Spinal cord (tissue), 10 donors: ENCODE results near the gene BTBD1. TPM values are rescaled to one million over a fixed set of nuclear protein-coding genes. Genes with fewer than 3 reads are reported as not detected.
A peak's percentile ranks its signal among the peaks of the same experiment; 100 is the strongest.

Experiments used
- DNase-seq, 6 donors: peaks; one replicate each; pipeline versions ENCODE4 v3.0.0 to v3.0.0-alpha.2; 2013 to 2015; ENCODE audit warnings: low spot score in 6 of 6, low read depth in 4 of 6
- H3K27ac ChIP-seq: one replicate; pipeline ENCODE4 v1.5.1; 2013; ENCODE audit warnings: low read depth, low read length, control low read depth
- H3K27me3 ChIP-seq: one replicate; pipeline ENCODE4 v1.6.1; 2013; ENCODE audit warnings: low read length; ENCODE audit not compliant: control insufficient read depth, insufficient read depth
- H3K36me3 ChIP-seq: one replicate; pipeline ENCODE4 v1.6.1; 2013; ENCODE audit warnings: low read length; ENCODE audit not compliant: control insufficient read depth, insufficient read depth
- H3K4me1 ChIP-seq: one replicate; pipeline ENCODE4 v1.6.1; 2013; ENCODE audit warnings: low read length; ENCODE audit not compliant: control insufficient read depth, insufficient read depth
- H3K4me3 ChIP-seq: one replicate; pipeline ENCODE4 v1.5.1; 2013; ENCODE audit warnings: low read depth, low read length, control low read depth
- H3K9me3 ChIP-seq: one replicate; pipeline ENCODE4 v1.6.1; 2013; ENCODE audit warnings: low read length; ENCODE audit not compliant: control insufficient read depth, insufficient read depth
- WGBS: methylation state at CpG from one replicate; pipeline ENCODE4 v1.1.5; 2013; ENCODE audit warnings: missing lambda C conversion rate; ENCODE audit not compliant: insufficient coverage; 5-methylcytosine and 5-hydroxymethylcytosine counted together
- polyA plus RNA-seq, 2 donors: library from polyadenylated mRNA; unstranded; fragments of 120-200 nt; gene quantifications; one replicate each; pipeline ENCODE4 v1.2.1, GENCODE V29; 2013; ENCODE audit not compliant: insufficient read length in 2 of 2
- total RNA-seq, 2 donors: library from RNA; depleted of rRNA in 1 of 2; stranded (reverse); fragments of 120-200 nt in 1 of 2; fragments of >200 nt in 1 of 2; gene quantifications; one replicate each; pipeline versions ENCODE4 v1.2.3 to v1.2.4, GENCODE V29; 2013 to 2014
- donor health status: healthy.

The BTBD1 gene
- total and polyA plus RNA-seq, 4 donors: 71.0 to 149 (median 80.4) TPM

GRCh38 chr15:83064859-83065258 is 2.2 kb downstream of the BTBD1 start:
- Histone ChIP-seq H3K36me3 (no peaks in the 10 kb centered on the region), H3K27ac (no peak overlapping the region), H3K4me1 (peaks cover 13% of the 10 kb centered on the region), H3K9me3 (no peaks in the 10 kb centered on the region), H3K27me3 (no peaks in the 10 kb centered on the region), H3K4me3 (no peak overlapping the region)
- 30% methylated on average over 2 of the region's 4 CpGs for WGBS
- DNase-seq: peak in 1 of 6 donors; percentile 12

GRCh38 chr15:83063551-83063950 is 3.5 kb downstream of the BTBD1 start:
- Histone ChIP-seq H3K27ac (no peak overlapping the region), H3K9me3 (no peaks in the 10 kb centered on the region), H3K27me3 (no peaks in the 10 kb centered on the region), H3K4me3 (no peak overlapping the region), H3K36me3 (no peaks in the 10 kb centered on the region), H3K4me1 (peaks cover 13% of the 10 kb centered on the region)
- WGBS: 79% methylated on average over 2 of the region's 4 CpGs
- no peak for DNase-seq

GRCh38 chr15:83062768-83063180 is 4.3 kb downstream of the BTBD1 start:
- Histone ChIP-seq H3K4me1 (peaks cover 19% of the 10 kb centered on the region), H3K4me3 (no peak overlapping the region), H3K36me3 (no peaks in the 10 kb centered on the region), H3K9me3 (no peaks in the 10 kb centered on the region), H3K27ac (no peak overlapping the region), H3K27me3 (no peaks in the 10 kb centered on the region)
- WGBS: 82% methylated on average over 2 of the region's 3 CpGs
- DNase-seq: no peak

- peaks cover 14% of the 10 kb centered on the region for H3K4me1 ChIP-seq
- DNase-seq: peak in 1 of 6 donors; percentile 65
- no CpG with 5 or more reads among the region's 2 CpGs for WGBS
- H3K4me3 ChIP-seq: no peak overlapping the region
- H3K9me3 ChIP-seq: no peaks in the 10 kb centered on the region
- no peaks in the 10 kb centered on the region for H3K36me3 ChIP-seq
- H3K27me3 ChIP-seq: no peaks in the 10 kb centered on the region
- no peak overlapping the region for H3K27ac ChIP-seq
Observed at GRCh38 chr15:83061680-83062079, 5.4 kb downstream of the BTBD1 start.

GRCh38 chr15:83057696-83058376 is 9.2 kb downstream of the BTBD1 start:
- DNase-seq: peak in 1 of 6 donors; percentile 64
- no peak overlapping the region for H3K27ac ChIP-seq
- no peak overlapping the region for H3K4me3 ChIP-seq
- no peaks in the 10 kb centered on the region for H3K27me3 ChIP-seq
- no peaks in the 10 kb centered on the region for H3K9me3 ChIP-seq
- H3K36me3 ChIP-seq: peaks cover 15% of the 10 kb centered on the region
- peaks cover 8% of the 10 kb centered on the region for H3K4me1 ChIP-seq
- WGBS: 61% methylated on average over 5 of the region's 7 CpGs

- Histone ChIP-seq H3K36me3 (peaks cover 17% of the 10 kb centered on the region), H3K27me3 (no peaks in the 10 kb centered on the region), H3K27ac (no peak overlapping the region), H3K4me3 (no peak overlapping the region), H3K4me1 (peaks cover 8% of the 10 kb centered on the region), H3K9me3 (no peaks in the 10 kb centered on the region)
- DNase-seq: peak in 1 of 6 donors; percentile 43
- WGBS: no CpG with 5 or more reads among the region's 1 CpG
Observed at GRCh38 chr15:83057002-83057401, 10.1 kb downstream of the BTBD1 start.

GRCh38 chr15:83053151-83053550 is 13.9 kb downstream of the BTBD1 start:
- Histone ChIP-seq H3K4me3 (no peak overlapping the region), H3K36me3 (peaks cover 21% of the 10 kb centered on the region), H3K4me1 (peaks cover 5% of the 10 kb centered on the region), H3K27ac (no peak overlapping the region), H3K9me3 (no peaks in the 10 kb centered on the region), H3K27me3 (no peaks in the 10 kb centered on the region)
- DNase-seq: no peak

GRCh38 chr15:83046558-83047127 is 20.4 kb downstream of the BTBD1 start:
- no peak overlapping the region for H3K4me3 ChIP-seq
- peaks cover 12% of the 10 kb centered on the region for H3K36me3 ChIP-seq
- no peak overlapping the region for H3K27ac ChIP-seq
- no peaks in the 10 kb centered on the region for H3K27me3 ChIP-seq
- DNase-seq: no peak
- no CpG with 5 or more reads among the region's 3 CpGs for whole genome bisulfite sequencing
- H3K9me3 ChIP-seq: no peaks in the 10 kb centered on the region
- H3K4me1 ChIP-seq: no peaks in the 10 kb centered on the region

GRCh38 chr15:83044156-83044555 is 22.9 kb downstream of the BTBD1 start:
- Histone ChIP-seq H3K4me3 (no peak overlapping the region), H3K4me1 (no peaks in the 10 kb centered on the region), H3K36me3 (peaks cover 35% of the 10 kb centered on the region), H3K27me3 (no peaks in the 10 kb centered on the region), H3K27ac (no peak overlapping the region), H3K9me3 (no peaks in the 10 kb centered on the region)
- 96% methylated on average over 11 of the region's 12 CpGs for WGBS
- DNase-seq: no peak

- WGBS: no CpG with 5 or more reads among the region's 1 CpG
- Histone ChIP-seq H3K36me3 (peaks cover 30% of the 10 kb centered on the region), H3K27ac (no peak overlapping the region), H3K4me3 (no peak overlapping the region), H3K27me3 (no peaks in the 10 kb centered on the region), H3K4me1 (no peaks in the 10 kb centered on the region), H3K9me3 (no peaks in the 10 kb centered on the region)
- DNase-seq: no peak
Observed at GRCh38 chr15:83039206-83039605, 27.8 kb downstream of the BTBD1 start.
